H54 (cell line): ENCODE results near the gene AFF4.
"Not testable (repeated sequence)": the region's sequence is repeated elsewhere in the genome, so short reads cannot be mapped to it uniquely, and the experiment has no call there.

ENCODE experiments used
- DNase-seq: peaks from one replicate; pipeline ENCODE4 v3.0.0; 2011; ENCODE audit warnings: low spot score, mixed read lengths; ENCODE audit not compliant: insufficient read length
- FAIRE-seq: peaks from 3 replicates; lab custom pipeline; 2011; peaks lifted over from hg19 to GRCh38; lab: Jason Lieb, UNC
- POLR2A ChIP-seq: IDR thresholded peaks from 2 replicates; pipeline ENCODE4 v1.6.1; 2011; ENCODE audit warnings: low read depth, mild to moderate bottlenecking, low read length

The AFF4 gene

DNA sequence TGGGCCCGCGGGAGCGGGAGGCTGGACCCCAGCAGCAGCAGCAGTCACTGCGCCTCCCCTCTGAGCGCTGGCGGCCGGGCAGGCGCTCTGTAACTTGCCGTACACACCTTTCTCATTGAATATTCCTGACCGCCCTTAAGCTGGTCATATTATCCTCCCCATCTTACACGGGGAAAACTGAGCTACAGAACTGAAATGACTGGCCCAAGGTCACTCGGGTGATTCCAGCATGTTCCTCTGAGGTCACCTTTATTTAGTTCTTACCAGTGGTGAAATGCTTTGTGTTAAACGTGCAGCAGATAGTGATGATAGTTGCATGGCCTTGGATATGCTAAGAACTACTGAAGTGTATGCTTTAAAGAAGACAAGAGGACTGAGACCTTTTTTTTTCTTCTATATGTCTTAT is 96.4 kb downstream of the AFF4 start:
- FAIRE-seq = no peak

DNA sequence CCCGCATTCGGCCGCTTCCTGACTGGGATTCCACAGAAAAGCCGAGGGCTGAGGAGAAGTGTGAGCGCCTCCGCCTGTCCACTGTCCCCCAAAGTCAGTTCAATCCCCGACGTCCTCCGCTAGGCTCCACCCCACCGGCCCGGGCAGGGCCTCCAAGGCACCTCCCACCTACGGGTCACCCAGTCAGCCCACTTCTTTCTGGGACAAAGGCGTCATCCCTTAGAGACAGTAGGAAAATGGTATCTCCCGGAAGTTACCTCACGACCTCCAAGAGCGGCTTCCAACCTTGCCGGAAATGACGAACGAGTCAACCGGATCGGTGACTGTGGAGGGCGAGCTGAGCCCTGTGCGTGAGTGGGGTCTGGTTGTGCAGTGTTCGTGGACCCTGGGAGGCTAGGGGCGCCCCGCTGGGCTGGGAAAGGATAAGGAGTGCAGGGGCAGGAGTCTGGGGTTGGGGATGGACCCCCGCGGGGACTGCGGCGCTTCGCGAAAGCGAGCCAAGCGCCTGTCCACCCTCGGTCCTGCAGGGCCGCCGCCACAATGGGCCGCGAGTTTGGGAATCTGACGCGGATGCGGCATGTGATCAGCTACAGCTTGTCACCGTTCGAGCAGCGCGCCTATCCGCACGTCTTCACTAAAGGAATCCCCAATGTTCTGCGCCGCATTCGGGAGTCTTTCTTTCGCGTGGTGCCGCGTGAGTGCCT is 96.9 kb downstream of the AFF4 start, which contains the start of the genes GDF9 and UQCRQ:
Gene GDF9 (minus strand): TSS at position 128 of the 704 bp plus-strand sequence. CDS start 1,936 bp downstream, outside the sequence.
Gene UQCRQ (plus strand): TSS at position 301 of the 704 bp plus-strand sequence. CDS start 240 bp downstream, at position 541.
- DNase-seq (peak; percentile 94), FAIRE-seq (peak; percentile 83)
- TF ChIP-seq POLR2A = peak; percentile 94

More for the DNA sequence above, 96.4 kb downstream of the AFF4 start:
- no peak for TF ChIP-seq POLR2A
- no peak for DNase-seq

DNA sequence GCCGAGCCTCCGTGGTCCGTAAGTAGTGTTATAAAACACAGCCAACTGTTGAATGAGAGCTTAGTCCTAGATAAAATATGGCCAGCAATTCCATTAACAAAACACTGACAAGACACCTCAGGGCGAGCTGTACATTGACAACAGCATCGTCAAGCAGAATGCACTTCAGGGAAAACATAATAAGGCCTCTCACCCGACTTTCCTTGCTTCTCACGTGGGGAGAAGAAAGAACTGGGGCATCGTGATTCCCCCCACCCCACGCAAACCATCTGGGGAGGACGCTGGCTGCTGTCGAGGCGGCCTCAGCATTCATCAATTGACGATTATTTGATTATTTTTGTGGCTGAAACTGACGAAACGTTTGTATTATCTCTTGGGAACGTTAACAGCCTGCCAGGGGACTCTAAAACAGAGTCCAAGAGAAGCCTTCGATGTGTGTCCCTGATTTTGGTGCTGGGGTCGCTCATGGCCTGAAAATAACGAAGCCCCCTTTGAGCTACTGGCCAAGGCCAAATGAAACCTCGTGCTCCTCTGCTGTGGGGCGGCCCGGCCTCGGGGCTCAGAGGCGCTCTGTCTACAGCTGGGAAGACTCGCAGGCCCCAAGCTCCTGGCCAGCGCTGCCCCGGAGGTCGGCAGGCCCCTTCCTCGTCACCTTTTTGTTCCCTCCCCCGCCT is 97.6 kb downstream of the AFF4 start:
- FAIRE-seq (no peak), DNase-seq (no peak)
- no peak for TF ChIP-seq POLR2A

DNA sequence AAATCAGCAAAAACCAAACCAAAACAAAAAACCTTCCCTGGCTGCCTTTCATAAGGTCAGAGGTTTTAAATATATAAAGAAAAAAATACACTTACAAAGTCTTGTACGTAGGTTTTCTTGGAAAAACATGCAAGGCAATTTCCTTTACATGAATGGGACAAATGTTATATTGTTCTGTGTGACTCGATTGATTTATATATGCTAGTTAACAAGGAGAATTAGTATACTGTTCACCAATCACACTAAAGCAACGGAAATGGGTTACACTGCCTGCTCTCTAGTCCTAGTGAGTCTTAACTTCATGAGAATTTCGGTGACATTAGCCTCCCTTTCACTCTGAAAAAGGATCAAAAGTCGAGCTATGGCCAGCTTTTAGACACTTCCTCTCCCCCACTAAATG is 102.7 kb downstream of the AFF4 start:
- DNase-seq = no peak
- FAIRE-seq = no peak
- TF ChIP-seq POLR2A = no peak

DNA sequence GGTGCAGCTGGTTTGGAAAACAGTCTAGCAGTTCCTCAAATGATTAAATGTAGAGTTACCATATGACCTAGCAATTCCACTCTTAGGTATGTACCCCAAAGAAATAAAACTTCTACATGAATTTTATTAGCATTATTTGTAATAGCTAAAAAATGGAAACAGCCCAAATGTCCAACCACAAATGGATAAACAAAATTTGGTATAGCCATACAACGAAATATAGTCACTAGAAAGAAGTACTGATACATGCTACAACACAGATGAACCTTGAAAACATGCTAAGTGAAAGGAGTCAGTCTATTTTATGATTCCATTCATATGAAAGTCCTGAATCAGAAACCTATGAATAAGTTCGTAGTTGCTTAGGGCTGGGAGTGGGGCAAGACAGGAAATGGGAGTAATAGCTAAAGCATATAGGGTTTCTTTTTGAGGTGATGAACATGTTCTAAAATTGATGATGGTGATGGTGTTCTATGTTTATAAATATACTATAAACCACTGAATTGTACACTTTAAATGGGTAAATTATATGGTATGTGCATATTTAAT is 103.5 kb downstream of the AFF4 start:
- TF ChIP-seq POLR2A = no peak
- DNase-seq (no peak), FAIRE-seq (peak; percentile 20)

DNA sequence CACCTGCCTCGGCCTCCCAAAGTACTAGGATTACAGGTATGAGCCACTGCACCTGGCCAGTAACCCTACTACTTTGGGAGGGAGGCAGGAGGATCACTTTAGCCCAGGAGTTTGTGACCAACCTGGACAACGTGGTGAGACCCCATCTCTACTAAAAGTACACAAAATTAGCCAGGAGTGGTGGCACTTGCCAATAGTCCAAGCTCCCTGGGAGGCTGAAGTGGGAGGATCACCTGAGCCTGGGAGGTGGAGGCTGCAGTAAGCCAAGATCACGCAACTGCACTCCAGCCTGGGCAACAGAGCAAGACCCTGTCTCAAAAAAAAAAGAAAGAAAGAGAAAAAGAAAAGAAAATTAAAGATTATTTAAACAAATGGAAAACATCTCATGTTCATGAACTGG is 107.4 kb downstream of the AFF4 start:
- TF ChIP-seq POLR2A = no peak
- FAIRE-seq = no peak
- no peak for DNase-seq

DNA sequence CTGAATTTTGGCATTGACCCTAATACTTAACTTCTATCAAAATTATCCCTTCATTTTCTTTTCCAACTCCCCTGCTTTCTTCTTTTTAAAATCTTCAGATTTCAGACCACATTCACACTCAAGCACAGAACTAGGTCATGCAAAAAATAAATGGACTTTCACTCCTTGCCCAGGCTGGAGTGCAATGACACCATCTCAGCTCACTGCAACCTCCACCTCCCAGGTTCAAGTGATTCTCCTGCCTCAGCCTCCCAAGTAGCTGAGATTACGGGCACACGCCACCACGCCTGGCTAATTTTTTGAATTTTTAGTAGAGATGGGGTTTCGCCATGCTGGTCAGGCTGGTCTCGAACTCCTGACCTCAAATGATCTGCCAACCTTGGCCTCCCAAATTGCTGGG is 108.4 kb downstream of the AFF4 start:
- DNase-seq, FAIRE-seq: not testable (repeated sequence)

DNA sequence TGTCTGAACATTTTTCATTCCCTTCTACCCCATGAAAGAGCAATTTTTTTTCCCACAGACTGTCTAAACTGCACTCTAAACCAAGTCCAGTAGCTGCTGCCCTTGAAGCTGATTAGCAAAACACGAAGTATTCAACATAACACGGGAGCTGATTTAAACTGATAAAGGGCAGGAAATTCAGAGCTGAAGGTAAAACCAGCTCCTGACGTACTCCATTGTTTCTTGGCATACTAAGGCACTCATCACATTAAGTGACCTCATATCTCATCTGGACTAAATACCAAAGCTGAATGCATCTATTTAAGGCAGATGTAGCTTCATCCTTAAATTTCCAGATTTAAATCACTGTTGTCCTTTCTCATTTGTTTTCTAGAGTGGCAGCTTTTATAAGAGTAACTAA is 109.1 kb downstream of the AFF4 start:
- FAIRE-seq (no peak), DNase-seq (no peak)
- TF ChIP-seq POLR2A = no peak

DNA sequence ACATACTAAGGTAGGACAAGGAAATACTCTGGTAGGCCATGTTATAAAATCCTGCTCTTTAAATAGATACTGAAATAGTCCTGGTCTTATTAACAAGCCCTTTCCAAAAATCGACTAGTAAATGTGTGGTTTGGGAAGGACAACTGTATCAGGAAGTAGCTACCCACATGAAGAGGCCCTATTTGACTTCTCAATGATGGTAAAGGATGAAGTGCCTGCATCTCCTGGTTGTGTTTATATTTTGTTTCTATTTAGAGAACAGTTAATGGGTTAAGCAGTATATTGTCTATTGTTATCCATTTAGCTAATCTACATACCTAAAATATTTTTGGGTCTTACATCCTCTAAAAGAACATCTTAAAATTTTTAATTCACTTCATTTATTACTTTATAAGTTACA is 109.6 kb downstream of the AFF4 start:
- no peak for TF ChIP-seq POLR2A
- FAIRE-seq (no peak), DNase-seq (no peak)

DNA sequence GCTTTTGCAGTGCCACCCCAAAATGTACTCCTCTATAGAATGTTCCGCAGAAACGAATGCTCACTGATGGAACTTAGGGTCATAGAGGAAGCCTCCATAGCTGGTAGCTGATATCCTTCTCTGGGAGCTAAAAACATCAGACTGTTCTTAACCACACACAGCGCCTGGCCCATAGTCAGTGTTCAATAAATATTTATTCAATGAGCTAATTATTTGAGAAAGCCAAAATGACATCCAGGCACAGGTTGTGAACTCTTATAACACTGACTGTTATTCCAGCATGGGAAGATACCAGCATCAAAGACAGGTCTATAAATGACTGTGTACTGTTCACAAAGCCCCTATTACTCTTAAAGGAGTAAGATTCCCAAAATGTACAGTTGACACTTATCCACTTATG is 110.1 kb downstream of the AFF4 start:
- no peak for DNase-seq
- FAIRE-seq = no peak
- no peak for TF ChIP-seq POLR2A

DNA sequence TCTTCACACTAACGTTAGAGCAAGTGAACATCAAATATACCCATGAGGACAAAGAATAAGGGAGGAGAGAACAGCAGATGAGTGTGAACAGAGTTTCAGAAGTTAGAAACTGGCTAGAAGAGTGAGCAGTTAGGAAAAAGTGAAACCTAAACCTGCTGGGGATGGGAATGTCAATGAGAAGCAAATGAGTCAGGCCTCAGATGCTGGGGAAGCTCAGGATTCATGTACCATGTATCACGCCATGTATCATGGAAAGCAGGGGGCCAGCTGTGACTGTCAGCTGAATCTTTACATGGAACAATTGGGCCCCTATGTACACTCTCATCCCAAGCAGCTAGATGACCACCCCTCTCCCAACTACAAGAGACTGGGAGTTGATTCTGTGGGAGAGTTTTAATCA is 113.4 kb downstream of the AFF4 start:
- no peak for DNase-seq
- no peak for TF ChIP-seq POLR2A
- no peak for FAIRE-seq

DNA sequence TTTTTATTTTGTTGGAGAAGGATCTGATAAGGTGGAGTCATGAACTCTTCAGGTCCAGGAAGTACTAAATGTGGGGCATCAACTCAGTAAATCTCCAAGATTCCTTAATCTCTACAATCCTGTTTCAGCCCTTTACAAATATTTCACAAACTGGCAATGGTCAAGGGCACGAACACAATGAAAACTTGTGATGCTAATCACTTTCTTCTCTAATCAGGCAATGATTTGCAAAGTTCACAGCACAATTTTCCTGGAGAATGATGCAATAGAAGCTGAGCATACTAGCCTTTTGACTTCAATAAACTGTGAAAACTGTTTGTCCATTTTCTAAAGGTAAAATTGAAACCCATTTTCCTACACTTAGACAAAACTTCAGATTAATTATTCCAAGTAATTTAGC is 114.1 kb downstream of the AFF4 start:
- no peak for TF ChIP-seq POLR2A
- FAIRE-seq = no peak
- DNase-seq = no peak

DNA sequence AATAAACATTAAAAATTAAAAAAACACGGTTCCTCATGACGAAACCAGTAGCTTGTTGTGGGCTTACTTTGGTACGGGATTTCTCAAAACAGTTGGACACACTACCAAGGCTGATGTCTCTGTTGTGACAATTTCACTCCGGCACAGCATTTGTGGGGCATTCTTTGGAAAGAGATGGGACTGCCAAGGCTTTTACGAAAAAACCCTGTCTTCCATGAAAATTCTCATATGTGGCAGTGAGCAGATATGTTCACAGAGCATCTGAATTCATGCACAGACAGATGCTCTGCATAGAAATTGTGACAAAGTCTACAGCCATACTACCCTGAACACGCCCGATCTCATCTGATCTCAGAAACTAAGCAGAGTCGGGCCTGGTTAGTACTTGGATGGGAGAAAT is 115.2 kb downstream of the AFF4 start:
- DNase-seq = no peak
- TF ChIP-seq POLR2A = no peak
- no peak for FAIRE-seq

DNA sequence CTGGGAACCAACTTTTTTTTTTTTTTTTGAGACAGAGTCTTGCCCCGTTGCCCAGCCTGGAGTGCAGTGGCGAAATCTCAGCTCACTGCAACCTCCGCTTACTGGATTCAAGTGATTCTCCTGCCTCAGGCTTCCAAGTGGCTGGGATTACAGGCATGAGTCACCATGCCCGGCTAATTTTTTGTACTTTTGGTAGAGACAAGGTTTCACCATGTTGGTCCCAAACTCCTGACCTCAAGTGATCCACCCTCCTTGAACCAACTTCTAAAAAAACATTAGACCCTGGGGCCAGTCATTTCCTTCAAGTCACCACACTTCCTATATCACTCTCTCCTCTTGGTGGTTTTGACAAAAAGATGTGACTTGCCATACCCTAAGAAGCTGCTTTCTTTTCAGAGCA is 122.1 kb downstream of the AFF4 start:
- no peak for TF ChIP-seq POLR2A
- no peak for FAIRE-seq
- no peak for DNase-seq
